Measurements from ENCODE around the gene EPN2.
"Not testable (repeated sequence)": the region's sequence is repeated elsewhere in the genome, so short reads cannot be mapped to it uniquely, and the experiment has no call there.

The EPN2 gene

DNA sequence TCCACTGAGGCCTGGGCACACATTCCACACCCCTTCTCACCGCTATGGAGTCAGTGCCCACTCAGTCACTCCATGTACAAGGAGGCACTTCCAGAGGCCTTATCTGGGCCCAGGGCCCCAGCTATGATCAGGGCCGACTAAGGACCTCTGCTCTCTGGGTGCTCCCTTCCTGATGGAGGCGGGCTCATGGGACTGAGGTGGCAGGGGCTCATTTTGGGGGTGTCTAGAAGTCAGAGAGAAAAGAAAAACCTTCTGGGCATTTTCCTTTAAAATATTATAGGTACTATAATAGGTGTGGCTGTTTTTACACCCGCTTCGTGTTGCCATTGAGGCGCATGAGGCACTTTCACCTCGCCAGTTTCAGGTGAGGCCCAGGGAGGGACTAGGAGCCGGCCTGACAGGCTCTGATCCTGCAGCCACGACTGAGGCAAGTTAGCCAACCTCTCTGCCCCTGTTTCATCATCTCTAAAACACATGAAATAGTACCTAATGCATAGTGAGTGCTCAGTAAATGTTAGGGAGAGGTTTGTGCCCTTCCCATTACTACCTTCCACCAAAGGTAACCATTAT, 111.0 kb downstream of the EPN2 start:
- no peak for DNase-seq

DNA sequence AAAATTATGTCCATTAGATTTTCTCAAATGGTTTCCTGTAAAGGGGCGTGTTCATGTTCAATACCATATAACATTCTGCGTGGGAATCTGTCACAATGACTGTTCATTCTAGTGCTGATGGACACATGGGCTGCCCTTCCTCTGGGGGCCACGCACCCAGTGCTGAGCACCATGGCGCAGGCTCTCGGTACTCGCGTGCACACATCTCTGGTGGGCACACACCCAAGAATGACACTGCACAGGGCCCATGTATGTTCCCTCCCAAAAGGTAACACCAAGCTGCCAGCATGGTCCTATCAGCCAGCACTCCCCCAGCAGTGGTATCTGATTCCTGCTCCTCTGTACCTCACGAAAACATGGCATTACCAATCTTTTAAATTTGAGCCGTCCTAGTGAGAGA, 111.6 kb downstream of the EPN2 start:
- no peak for DNase-seq

DNA sequence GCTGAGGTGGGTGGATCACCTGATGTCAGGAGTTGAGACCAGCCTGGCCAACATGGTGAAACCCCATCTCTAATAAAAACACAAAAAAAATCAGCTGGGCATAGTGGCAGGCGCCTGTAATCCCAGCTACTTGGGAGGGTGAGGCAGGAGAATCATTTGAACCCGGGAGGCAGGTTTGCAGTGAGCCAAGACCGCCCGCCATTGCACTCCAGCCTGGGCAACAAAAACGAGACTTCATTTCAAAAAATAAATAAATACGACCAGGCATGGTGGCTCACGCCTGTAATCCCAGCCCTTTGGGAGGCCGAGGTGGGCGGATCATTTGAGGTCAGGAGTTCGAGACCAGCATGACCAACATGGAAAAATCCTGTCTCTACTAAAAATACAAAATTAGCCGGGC, 116.2 kb downstream of the EPN2 start:
- DNase-seq: not testable (repeated sequence)

DNA sequence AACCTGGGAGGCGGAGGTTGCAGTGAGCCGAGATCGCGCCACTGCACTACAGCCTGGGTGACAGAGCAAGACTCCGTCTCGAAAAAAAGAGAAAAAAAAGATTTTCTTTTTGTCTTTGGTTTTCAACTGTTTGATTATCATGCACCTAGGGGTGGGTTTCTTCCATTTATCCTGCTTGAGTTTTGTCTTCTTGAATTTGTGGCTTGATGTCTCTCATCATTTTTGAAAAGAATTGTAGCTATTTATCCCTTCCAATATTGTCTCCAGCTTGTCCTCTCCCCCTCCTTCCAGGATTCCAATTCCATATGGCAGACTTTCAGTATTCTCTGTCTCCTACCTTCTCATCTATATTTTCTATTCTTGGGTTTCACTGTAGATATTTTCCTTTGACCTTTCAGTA, 117.6 kb downstream of the EPN2 start:
- DNase-seq: no peak

DNA sequence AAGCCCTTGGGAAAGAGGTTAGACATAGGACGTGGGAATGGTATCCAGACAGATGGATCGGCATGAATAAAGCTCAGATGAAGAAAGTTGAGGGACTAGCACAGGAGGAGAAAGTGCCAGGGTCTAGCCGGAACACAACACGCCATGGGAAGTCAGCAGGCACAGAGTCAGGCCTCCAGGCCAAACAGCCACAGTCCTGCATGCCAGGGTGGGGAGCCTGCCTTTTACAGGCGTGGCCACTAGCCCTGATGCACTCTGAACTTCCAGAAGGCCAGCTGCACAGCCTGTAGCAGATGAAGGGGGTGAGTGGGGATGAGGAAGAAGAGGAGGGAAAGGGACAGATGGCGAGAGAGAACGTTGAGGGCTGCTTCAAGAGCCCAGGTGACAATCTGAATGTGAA, 120.2 kb downstream of the EPN2 start:
- DNase-seq: no peak

DNA sequence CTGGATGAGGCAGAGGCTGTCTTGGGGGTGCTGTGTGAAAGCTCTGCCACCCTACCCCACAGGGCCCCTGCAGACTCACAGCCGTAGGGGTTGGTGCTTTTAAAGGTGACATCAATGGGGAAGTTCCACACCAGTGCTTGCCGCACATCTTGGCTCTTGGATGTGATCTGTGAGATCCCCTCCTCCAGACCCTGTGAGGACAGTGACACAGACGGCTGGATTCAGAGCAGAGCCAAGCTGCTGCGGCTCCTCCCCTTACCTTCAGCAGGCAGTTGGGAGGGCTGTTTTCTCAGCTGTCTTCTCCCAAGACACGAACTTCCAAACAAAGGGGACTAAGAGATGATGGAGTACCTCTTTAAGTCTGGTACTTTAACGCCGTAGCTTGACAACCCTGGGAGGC, 120.6 kb downstream of the EPN2 start:
- no peak for DNase-seq

DNA sequence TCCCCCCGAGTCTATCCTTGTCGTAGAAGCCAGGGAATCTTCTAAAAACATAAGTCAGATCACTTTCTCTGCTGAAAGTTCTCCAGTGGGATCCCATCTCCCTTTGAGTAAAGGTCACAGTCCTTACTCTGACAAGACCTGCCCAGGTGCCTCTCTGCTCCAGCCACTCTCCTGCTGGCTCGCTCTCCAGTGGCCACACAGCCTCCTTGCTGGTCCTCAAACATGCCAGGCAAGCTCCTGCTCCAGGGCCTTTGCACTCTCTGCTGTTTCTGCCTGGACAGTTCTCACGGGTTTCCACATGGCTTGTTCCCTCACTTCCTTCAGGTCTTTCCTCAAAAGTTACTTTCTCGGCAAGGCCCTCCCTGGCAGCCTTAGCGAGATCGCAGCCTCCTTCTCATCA, 122.0 kb downstream of the EPN2 start:
- no peak for DNase-seq

DNA sequence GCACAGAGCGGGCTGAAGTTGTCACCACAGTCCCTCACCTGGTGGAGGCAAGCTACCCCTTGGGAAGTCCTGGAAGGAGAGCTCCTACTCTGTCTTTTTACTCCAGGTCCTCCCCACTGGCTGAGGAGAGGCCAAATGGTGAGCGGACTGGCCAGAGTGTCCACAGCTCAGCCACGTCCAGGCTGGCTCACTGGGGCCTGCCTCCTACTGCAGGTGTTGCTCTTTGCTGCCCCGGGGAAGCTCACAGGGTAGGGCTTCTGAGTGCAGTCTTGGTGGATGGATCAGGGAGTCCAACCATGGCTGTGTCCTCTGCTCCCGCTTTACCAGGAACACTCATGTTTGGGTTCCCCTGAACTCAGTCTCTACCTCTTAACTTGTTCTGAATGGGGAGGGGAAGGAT, 122.7 kb downstream of the EPN2 start:
- DNase-seq: no peak

DNA sequence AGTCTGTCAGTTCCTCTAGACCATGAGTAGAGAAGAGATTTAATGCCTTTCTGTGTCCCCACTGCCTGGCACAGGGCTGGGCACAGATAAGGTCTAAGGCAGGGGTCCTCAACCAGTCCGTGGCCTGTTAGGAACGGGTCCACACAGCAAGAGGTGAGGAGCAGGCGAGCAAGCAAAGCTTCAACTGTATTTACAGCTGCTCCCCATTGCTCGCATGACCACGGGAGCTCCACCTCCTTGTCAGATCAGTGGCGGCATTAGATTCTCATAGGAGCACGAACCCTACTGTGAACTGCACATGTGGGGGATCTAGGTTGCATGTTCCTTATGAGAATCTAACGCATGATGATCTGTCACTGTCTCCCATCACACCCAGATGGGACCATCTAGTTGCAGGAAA, 123.6 kb downstream of the EPN2 start:
- DNase-seq: no peak

DNA sequence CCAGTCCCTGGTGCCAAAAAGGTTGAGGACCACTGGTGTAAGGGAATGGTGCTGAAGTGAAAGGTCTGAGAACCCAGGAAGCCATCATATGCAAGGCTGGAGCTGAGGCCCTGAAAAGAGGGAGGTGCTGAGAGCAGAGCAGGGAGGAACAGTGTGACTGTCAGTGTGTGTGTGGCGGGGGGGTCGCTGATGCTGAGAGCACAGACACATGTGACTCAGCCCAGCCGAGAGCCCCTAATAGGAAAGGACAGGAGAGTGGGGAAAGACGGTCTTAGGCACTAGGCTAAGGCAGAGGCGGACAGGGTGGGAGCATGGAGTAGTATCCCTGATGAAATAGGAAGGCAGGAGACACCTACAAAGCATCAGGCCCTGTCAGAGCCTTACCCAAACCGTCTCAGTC, 124.2 kb downstream of the EPN2 start:
- DNase-seq: no peak

DNA sequence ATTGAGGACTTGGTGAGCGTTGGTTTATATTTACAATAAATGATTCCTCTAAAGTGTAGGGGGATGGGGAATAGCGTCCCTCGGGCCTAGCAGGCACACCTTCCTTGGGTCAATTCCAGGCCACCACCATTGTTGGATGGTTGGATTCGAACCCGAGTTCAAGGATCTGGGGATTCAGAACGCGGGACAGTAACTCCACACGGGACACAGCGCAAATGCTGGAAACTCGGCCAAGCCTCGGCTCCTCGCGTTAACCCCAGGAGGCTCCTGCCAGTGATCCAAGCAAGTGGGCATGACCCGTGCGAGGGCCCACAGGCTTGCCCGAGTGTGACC, 124.7 kb downstream of the EPN2 start:
- DNase-seq: no peak

DNA sequence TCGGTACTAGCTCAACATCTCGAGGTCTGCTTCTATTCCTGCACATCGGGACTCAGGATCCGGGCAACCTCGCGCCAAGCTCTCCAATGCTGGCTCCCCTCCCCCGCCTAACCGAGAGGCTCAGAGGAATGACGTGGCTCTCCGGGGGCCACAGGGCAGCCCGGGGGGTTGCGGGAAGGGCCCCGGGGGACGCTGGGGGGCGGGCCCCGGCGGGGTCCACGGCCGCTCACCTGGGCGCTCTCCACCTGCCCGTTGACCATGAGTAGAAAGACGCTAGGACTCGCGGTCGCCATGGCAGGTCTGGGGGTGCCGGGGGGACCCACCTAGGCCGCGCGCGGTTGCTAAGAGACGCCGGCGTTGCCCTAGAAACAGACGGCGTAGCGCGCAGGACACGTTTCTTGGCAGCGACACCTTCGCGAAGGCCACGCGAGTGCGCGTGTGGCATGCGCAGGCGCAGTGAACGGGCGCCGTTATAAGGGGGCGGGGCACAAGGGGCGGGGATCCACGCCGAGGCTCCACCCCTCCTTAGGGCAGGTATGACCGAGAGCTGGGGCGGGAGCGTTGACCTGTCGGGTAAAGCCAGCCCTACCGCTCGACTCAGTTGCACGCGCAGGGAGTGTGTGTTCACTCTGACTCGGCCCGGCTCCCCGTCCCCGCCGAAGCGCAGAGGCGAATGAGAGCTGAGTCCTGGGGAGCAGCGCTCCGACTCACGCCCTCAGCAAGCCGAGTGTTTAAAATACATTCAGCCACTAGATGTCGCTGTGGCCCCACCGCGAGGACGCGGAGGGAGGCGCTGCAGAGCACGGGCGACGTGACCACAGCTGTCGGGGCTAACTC, 125.3 kb downstream of the EPN2 start, which contains the start of gene B9D1:
TSS of gene B9D1 (minus strand) at position 447 of the 837 bp plus-strand sequence. CDS start at position 293, 154 bp downstream.
- DNase-seq: peak; percentile 93

DNA sequence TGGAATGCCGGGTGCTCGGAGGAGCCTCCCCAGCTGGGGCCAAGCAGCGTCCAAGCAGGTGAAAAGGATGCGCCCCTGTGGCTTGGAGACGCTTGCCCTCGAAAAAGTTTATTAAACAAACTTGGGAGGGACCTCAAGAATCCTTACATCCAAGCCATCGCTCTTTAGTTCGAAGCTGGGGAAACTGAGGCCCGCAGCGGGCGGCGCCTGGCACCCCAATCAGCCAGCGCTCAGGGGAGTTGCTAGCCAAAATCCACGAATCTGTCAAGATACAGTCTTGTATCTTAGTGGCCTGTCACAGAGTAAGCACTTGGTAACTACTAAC, 125.9 kb downstream of the EPN2 start:
- no peak for DNase-seq

DNA sequence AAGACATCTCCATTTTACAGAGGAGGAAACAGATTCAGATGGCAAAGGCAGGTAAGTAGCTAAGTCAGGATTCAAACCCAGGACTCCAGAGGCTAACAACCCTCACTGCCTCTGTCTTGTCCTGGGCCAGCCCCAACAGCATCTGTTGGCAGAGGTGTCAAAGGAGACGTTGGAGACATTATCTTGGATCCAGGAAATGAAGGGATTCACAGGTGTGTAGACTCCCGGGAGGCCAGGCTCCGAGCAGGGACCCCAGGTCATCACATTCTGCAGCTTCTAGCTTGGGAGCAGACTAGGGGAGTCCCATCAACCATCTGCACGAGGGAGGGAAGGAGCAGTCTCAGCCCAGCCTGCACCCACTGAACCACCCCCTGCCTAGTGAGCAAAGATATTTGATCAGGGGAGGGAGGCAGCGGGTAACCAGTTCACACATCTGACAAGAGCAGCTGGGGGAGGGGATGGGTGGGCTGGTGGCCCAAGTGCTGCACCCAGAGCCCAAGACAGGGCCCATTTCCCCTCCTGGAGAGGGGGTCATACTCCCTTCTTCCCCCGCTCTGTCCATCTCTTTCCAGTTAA, 126.4 kb downstream of the EPN2 start:
- no peak for DNase-seq

DNA sequence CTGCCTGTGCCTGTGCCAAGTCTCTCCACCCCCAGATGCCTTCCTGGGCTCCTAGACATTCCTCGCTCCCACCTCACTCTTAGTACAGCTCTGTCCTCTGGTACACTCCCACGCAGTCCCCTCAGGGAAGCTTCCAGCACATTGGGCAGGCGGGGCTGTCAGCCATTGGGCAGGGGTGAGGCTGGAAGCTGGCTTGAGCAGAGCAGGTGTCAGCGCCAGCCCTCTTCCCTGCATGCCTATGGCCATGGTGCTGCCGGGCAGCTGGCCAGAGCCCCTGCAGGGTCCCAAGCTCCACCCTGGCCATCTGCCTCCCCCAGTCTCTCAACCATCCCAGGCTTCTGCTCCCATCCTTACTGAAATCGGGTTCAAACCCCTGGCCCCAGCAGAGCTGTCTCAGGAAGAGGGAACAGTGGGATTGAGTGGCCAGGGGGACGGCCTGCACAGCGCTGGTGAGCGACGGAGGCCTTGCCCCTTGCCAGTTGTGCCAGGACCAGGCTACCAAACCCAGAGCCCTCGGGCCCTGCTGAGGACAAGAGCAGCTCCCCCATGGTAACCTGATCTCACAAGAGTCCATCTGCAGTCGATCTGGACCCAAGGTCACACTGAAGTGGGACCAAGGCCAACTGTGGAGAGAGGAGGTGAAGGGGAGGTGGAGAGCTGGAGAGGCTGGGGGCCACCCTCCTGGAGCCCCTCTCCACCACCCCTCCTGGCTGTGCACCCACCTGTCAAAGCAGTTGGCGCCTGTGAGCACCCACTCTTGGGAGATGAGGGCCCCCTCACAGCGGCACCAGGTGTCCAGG, 127.7 kb downstream of the EPN2 start:
- DNase-seq: no peak

DNA sequence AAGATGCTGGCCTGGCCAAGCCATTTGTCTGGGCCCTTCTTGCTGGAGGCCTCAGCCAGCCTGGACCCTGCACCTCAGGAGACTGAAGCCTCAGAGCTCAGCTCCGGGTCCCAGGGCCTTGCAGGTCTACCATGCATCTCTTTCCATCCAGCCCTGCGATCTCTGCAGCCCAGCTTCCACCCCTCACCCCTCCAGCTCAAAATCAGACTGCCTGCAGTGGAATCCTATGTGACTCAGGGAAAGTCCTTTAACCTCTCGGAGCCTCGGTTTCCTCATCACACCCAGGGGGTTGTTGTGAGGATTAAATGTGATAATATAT, 128.3 kb downstream of the EPN2 start:
- DNase-seq: no peak

DNA sequence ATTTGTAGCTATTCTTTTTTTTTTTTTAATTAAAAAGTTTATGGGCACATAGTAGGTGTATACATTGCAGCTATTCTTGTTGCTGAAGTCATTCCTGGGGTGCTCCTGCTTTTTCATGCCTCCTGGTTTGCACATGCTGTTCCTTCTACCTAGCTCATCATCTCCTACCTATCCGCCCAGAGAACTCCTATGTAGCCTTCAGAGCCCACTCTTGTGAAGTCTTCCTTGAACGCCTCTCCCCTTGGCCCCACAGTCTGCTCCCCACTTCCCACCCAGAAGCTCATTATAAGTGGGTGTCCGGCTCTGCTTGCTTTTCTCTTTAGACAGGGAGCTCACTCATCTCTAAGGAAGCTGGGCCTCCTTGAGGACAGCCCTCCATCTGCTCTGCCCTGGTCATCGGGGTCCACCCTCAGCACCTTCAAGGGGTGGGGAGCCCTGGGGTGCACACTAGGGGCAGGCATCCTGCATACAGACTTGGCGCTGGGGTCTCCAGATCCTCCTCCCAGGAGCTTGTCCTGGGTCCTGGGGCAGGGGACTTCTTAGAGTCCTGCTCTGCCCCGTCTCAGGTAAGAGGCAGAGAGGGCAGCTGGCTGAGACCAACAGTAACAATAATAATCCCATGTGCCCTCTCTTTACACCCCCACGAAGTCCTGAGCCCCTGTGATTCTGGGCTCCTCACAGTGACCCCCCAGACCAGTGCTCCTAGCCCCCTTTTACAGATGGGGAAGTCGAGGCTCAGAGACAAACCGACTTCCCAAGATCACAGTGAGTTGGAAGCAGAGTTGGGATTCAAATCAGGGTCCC, 128.9 kb downstream of the EPN2 start:
- DNase-seq: no peak

DNA sequence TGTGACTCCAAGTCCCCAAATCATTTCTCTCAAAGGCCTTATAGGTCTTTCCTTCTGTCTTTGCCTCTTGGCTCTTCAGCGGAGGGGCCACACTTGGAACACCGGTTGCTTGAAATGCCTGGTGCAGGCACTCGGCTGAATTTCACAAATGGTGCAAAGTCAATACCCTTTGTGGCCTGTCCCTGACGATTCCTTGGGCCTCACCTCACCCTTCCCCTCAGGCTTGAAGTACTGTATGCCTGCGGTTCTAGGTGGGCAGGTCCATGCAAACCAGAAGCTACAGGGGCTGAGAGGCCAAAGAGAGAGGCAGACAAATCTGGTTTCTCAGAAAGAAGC, 129.4 kb downstream of the EPN2 start:
- DNase-seq: no peak

DNA sequence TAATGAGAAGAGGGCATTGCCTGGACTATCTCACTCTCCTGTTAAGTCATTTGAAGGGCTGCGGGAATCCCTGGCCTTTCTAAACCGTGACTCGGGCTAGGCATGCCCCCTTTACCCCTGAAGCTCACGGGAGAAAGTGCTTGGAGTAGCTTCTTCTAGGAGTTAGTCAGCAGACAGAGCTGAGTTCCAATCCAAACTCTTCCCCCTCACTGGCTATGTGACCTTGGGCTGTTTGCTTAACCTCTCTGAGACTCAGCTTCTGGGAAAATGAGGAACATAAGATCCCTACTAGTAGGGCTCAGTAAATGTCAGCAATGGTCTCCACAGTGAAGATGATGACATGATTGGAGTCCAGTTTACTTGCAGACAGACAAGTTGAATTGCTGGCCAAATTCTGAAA, 131.1 kb downstream of the EPN2 start:
- DNase-seq: no peak

DNA sequence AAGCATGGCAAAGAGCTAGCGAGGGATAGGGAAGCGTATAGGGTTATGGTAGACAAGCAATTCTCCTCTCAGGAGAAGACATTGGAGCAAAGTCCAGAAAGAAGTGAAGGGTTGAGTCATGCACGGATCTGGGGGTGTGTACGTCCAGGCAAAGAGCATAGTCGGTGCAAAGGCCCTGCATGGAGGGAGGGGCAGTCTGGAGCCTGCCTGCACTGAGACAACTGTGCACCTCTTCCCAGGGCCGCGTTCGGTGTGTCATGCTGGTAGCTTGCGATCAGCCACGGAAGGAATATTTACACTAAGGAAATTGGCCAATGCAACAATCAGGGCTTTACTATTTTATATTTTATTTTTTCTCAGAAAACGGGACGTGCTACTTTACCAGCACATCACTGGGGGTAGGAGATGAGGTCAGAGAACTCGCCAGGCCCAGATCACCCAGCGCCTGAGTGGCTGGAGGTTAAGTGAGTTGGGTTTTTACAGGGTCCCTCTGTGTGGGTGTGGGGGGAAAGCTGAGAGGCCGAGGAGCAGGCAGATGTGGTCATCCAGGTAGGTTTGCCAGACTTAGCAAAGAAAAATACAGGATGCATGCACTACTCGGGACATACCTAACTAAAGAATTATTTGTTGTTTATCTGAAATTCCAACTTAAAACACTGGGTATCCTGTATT, 132.1 kb downstream of the EPN2 start:
- no peak for DNase-seq

DNA sequence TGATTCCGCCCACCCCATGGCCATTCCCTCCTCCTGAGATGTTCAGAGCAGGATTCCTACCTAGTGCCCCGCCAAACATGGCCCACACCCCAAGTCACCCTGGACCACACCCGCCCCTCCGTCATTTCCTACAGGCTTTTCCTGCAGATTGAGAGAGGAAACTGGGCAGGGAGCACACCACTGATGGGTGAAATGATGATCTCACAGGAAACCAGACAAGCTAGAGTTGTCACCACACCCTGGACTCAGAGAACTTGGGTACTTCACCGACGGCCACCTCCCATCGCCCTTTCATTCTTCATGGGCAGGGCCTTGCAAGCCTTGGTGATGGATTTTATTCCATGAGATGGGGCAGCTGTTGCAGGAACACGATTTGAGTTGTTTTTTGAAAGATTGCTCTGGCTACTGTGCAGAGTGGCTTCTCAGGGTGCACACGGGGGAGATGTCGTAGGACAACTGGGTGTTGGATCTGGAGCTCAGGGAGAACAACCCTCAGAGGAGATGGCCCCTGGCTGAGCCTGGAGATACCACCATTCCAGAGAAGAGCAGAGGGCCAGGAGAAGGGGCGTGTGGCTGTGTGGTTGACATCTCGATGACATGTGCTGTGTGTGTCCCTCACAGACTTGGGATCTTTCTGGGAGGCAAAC, 132.8 kb downstream of the EPN2 start:
- no peak for DNase-seq

DNA sequence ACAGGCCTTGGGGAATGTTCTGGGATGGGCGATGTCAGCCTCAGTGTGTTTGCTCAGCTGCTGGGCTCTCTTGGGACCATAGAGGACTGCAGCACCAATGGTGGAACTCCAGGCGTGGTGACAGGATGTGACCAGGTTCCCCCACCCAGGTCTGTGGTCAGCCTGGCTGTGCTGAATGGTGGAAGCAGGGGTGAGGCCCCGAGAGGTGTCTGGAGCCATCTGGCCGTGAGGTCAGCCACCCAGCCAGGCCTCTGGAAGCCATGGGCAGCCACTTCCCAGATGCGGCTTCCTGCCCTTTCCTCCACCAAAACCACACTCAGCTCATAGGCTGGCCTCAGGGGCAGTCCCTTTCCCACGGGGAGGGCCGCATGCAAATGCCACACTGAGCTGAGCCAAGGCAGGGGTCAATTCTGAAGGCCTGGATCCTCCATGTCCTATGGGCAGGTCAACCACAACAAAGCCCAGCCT, 133.4 kb downstream of the EPN2 start:
- no peak for DNase-seq

All from stimulated activated CD4-positive, alpha-beta T cell treated with anti-CD3 and anti-CD28 coated beads, Interleukin-4, amount 100 ng/mL, for 24 hours (primary cell).